Endodermal cell (in vitro differentiated cells): Measurements from ENCODE around the gene CHRND. TPM values are rescaled to one million over a fixed set of nuclear protein-coding genes. Genes with fewer than 3 reads are reported as not detected.
"Not testable (repeated sequence)": the region's sequence is repeated elsewhere in the genome, so short reads cannot be mapped to it uniquely, and the experiment has no call there.

Experiments used
- DNase-seq: peaks from one replicate; pipeline ENCODE4 v3.0.0-alpha.2; 2017
- H3K27ac ChIP-seq: 2 replicates; pipeline ENCODE4 v1.5.1; 2013; ENCODE audit warnings: mild to moderate bottlenecking, low read depth, low read length, moderate library complexity
- H3K27me3 ChIP-seq: 2 replicates; pipeline ENCODE4 v1.6.1; 2013; ENCODE audit warnings: mild to moderate bottlenecking, low read length, moderate library complexity; ENCODE audit not compliant: insufficient read depth, control insufficient read depth, poor library complexity, severe bottlenecking
- H3K36me3 ChIP-seq: 2 replicates; pipeline ENCODE4 v1.7.0; 2013; ENCODE audit warnings: mild to moderate bottlenecking, low read length, moderate library complexity; ENCODE audit not compliant: control insufficient read depth, insufficient read depth
- H3K4me1 ChIP-seq: one replicate; pipeline ENCODE4 v1.7.0; 2013; ENCODE audit warnings: low read length; ENCODE audit not compliant: control insufficient read depth, insufficient read depth
- H3K4me3 ChIP-seq: 2 replicates; pipeline ENCODE4 v1.5.1; 2013; ENCODE audit warnings: mild to moderate bottlenecking, low read length, moderate library complexity
- H3K9ac ChIP-seq: 2 replicates; pipeline ENCODE4 v1.6.1; 2013; ENCODE audit warnings: mild to moderate bottlenecking, low read length, moderate library complexity; ENCODE audit not compliant: poor library complexity, severe bottlenecking; ENCODE audit errors: extremely low read depth
- H3K9me3 ChIP-seq: 2 replicates; pipeline ENCODE4 v1.6.1; 2013; ENCODE audit warnings: mild to moderate bottlenecking, low read length, moderate library complexity; ENCODE audit not compliant: control insufficient read depth
- H3K27ac Mint-ChIP-seq: 2 replicates; pipeline ENCODE4 v1.8.0; 2020; ENCODE audit warnings: mixed read lengths
- H3K27me3 Mint-ChIP-seq: 2 replicates; pipeline ENCODE4 v1.8.0; 2021; ENCODE audit warnings: mild to moderate bottlenecking, mixed read lengths; ENCODE audit not compliant: insufficient read depth
- H3K36me3 Mint-ChIP-seq: 2 replicates; pipeline ENCODE4 v1.8.0; 2020; ENCODE audit warnings: low read depth, mixed read lengths
- H3K4me1 Mint-ChIP-seq: 2 replicates; pipeline ENCODE4 v1.8.0; 2020; ENCODE audit warnings: mixed read lengths
- H3K4me3 Mint-ChIP-seq: 2 replicates; pipeline ENCODE4 v1.8.0; 2020; ENCODE audit warnings: mild to moderate bottlenecking, moderate library complexity, mixed read lengths
- H3K9me3 Mint-ChIP-seq: 2 replicates; pipeline ENCODE4 v1.8.0; 2020; ENCODE audit warnings: mild to moderate bottlenecking, mixed read lengths
- WGBS, 2 experiments: methylation state at CpG; one replicate each; pipeline versions ENCODE4 v1.1.5 to v1.1.7; 2013; ENCODE audit warnings: missing lambda C conversion rate in 2 of 2, mixed read lengths in 1 of 2; ENCODE audit not compliant: insufficient coverage in 1 of 2, insufficient read length in 1 of 2; 5-methylcytosine and 5-hydroxymethylcytosine counted together
- total RNA-seq, 2 donors: library from RNA; stranded (reverse); fragmentation: NEBNext Ultra II Directional in 1 of 2; extraction: Animal tissue kit (Norgen Biotek cat#: 25700) in 1 of 2; gene quantifications; 2 replicates in 1 of 2; 3 replicates in 1 of 2; pipeline ENCODE4 v1.2.1, GENCODE V29; 2021
- TF ChIP-seq, protein P1 (sequence below): fragments of 200-600 bp; sonication (generic); conservative IDR thresholded peaks from 2 replicates; pipeline ENCODE4 v1.5.0; 2021; ENCODE audit warnings: antibody characterized with exemption, mild to moderate bottlenecking

CHRND gene
- total RNA-seq, 2 donors from 2014 or later, result 0.11 TPM; not detected in 1

DNA sequence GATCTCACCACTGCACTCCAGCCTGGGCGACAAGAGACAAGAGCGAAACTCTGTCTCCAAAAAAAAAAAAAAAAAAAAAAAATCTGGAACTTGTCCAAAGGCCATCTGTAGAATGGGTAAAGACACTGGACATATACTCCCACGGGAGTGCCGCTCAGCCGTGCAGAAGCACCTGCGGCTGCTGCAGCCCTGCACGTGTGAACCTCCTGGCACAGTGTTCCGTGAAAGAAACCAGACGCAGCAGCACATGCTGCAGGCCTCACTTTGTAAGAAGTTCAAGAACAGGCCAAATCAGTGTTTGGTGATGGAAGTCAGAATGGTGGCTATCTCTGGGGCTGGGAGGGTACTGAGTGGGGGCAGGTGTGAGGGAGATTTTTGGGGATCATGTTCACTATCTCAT is 6.5 kb downstream of the CHRND start:
- Histone ChIP-seq H3K27ac (no peak overlapping the region), H3K9ac (no peak overlapping the region), H3K4me3 (no peak overlapping the region), H3K27me3 (peaks cover 7% of the 10 kb centered on the region), H3K36me3 (no peaks in the 10 kb centered on the region), H3K4me1 (no peaks in the 10 kb centered on the region), H3K9me3 (peaks cover 6% of the 10 kb centered on the region)
- no peak overlapping the region for H3K27ac Mint-ChIP-seq
- DNase-seq, result no peak
- no peak overlapping the region for H3K4me3 Mint-ChIP-seq
- no peaks in the 10 kb centered on the region for H3K36me3 Mint-ChIP-seq
- WGBS, 2 experiments, result 86 to 91% methylated on average over 9 of the region's 9 CpGs
- TF ChIP-seq, protein P1, sequence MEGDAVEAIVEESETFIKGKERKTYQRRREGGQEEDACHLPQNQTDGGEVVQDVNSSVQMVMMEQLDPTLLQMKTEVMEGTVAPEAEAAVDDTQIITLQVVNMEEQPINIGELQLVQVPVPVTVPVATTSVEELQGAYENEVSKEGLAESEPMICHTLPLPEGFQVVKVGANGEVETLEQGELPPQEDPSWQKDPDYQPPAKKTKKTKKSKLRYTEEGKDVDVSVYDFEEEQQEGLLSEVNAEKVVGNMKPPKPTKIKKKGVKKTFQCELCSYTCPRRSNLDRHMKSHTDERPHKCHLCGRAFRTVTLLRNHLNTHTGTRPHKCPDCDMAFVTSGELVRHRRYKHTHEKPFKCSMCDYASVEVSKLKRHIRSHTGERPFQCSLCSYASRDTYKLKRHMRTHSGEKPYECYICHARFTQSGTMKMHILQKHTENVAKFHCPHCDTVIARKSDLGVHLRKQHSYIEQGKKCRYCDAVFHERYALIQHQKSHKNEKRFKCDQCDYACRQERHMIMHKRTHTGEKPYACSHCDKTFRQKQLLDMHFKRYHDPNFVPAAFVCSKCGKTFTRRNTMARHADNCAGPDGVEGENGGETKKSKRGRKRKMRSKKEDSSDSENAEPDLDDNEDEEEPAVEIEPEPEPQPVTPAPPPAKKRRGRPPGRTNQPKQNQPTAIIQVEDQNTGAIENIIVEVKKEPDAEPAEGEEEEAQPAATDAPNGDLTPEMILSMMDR, result no peak
- H3K4me1 Mint-ChIP-seq, result no peaks in the 10 kb centered on the region
- peaks cover 18% of the 10 kb centered on the region for H3K27me3 Mint-ChIP-seq
- H3K9me3 Mint-ChIP-seq, result peaks cover 2% of the 10 kb centered on the region

DNA sequence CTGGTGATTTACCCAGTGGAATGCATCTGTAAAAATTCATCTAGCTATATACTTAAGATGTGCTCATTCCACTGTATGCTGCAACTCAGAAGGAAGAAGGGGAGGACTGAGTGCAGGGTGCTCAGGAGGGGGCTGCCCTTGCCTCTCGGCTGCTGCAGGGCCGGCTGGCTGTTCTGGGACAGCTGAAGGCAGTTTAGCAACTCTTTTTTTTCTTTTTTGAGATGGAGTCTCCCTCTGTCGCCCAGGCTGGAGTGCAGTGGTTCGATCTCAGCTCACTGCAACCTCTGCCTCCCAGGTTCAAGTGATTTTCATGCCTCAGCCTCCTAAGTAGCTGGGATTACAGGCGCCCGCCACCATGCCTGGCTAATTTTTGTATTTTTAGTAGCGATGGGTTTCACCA is 6.9 kb downstream of the CHRND start:
- 84 to 92% methylated on average over 7 of the region's 7 CpGs for WGBS, 2 experiments
- not testable (repeated sequence) for H3K4me3 Mint-ChIP-seq, H3K27ac Mint-ChIP-seq, H3K27me3 ChIP-seq, H3K36me3 Mint-ChIP-seq, H3K36me3 ChIP-seq, H3K9ac ChIP-seq, H3K4me1 Mint-ChIP-seq, H3K9me3 ChIP-seq, DNase-seq, H3K4me1 ChIP-seq, H3K4me3 ChIP-seq, H3K9me3 Mint-ChIP-seq, H3K27ac ChIP-seq
- peaks cover 14% of the 10 kb centered on the region for H3K27me3 Mint-ChIP-seq

DNA sequence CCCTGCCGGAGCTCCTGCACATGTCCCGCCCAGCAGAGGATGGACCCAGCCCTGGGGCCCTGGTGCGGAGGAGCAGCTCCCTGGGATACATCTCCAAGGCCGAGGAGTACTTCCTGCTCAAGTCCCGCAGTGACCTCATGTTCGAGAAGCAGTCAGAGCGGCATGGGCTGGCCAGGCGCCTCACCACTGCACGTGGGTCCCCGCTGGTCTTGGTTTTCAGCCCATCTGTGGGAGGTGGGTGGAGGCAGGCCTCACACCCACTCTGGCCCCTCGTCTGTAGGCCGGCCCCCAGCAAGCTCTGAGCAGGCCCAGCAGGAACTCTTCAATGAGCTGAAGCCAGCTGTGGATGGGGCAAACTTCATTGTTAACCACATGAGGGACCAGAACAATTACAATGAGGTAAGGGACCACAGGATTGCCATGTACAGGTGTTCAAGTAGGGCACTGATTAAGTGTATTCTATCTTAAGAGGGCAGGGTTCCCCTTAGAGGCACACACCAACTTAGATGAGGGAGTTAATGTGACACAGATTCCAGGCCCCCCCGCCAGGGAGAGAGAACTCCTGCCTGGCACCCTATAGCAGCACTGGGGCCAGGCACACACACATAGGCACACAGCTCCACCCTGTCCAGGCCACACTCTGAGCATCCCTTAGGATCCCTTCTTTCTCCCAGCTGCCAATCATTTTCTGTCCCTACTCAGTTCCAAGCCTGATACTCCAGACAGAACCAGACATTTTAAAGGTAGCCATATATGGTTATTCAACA is 8.2 kb downstream of the CHRND start:
- WGBS, 2 experiments, result 88% methylated on average over 3 to 13 of the region's 13 CpGs
- TF ChIP-seq, protein P1, result no peak
- H3K27me3 ChIP-seq, result no peaks in the 10 kb centered on the region
- H3K27me3 Mint-ChIP-seq, result peaks cover 3% of the 10 kb centered on the region
- H3K4me3 ChIP-seq, result no peak overlapping the region
- no peaks in the 10 kb centered on the region for H3K4me1 ChIP-seq
- no peak for DNase-seq
- no peak overlapping the region for H3K27ac Mint-ChIP-seq
- peaks cover 6% of the 10 kb centered on the region for H3K4me1 Mint-ChIP-seq
- H3K36me3 Mint-ChIP-seq, result no peaks in the 10 kb centered on the region
- H3K9me3 ChIP-seq, result peaks cover 6% of the 10 kb centered on the region
- H3K4me3 Mint-ChIP-seq, result no peak overlapping the region
- peaks cover 2% of the 10 kb centered on the region for H3K9me3 Mint-ChIP-seq
- H3K27ac ChIP-seq, result no peak overlapping the region
- no peak overlapping the region for H3K9ac ChIP-seq
- no peaks in the 10 kb centered on the region for H3K36me3 ChIP-seq
